Large intestine (tissue), 3 donors: ENCODE measurements around the gene ZNF841. TPM values are rescaled to one million over a fixed set of nuclear protein-coding genes. Genes with fewer than 3 reads are reported as not detected.
A peak's percentile ranks its signal among the peaks of the same experiment; 100 is the strongest.
"Not testable (repeated sequence)": the region's sequence is repeated elsewhere in the genome, so short reads cannot be mapped to it uniquely, and the experiment has no call there.

ENCODE experiments used
- DNase-seq, 2 donors: peaks; one replicate each; pipeline versions ENCODE4 v3.0.0 to v3.0.0-alpha.2; 2013
- H3K27ac ChIP-seq: one replicate; pipeline ENCODE4 v1.5.1; 2013; ENCODE audit warnings: low read length
- H3K27me3 ChIP-seq: 2 replicates; pipeline ENCODE4 v1.6.1; 2013; ENCODE audit warnings: low read length; ENCODE audit not compliant: control insufficient read depth, insufficient read depth
- H3K36me3 ChIP-seq: 2 replicates; pipeline ENCODE4 v1.6.1; 2013; ENCODE audit warnings: low read length; ENCODE audit not compliant: control insufficient read depth, insufficient read depth
- H3K4me1 ChIP-seq: one replicate; pipeline ENCODE4 v1.6.1; 2013; ENCODE audit warnings: low read length; ENCODE audit not compliant: control insufficient read depth, insufficient read depth
- H3K4me3 ChIP-seq: one replicate; pipeline ENCODE4 v1.5.1; 2013; ENCODE audit warnings: low read length
- H3K9me3 ChIP-seq: one replicate; pipeline ENCODE4 v1.6.1; 2013; ENCODE audit warnings: mild to moderate bottlenecking, low read depth, low read length, moderate library complexity; ENCODE audit not compliant: control insufficient read depth
- WGBS: methylation state at CpG from one replicate; pipeline ENCODE4 v1.1.5; 2013; ENCODE audit warnings: low lambda C conversion rate; ENCODE audit not compliant: insufficient coverage; 5-methylcytosine and 5-hydroxymethylcytosine counted together
- polyA plus RNA-seq: library from polyadenylated mRNA; unstranded; fragments of 120-200 nt; gene quantifications from one replicate; pipeline ENCODE4 v1.2.1, GENCODE V29; 2013

The ZNF841 gene
- polyA plus RNA-seq, 1 donor = 24.0 TPM

- Histone ChIP-seq H3K27ac (no peak overlapping the region), H3K36me3 (peaks cover 45% of the 10 kb centered on the region), H3K27me3 (no peaks in the 10 kb centered on the region), H3K4me1 (no peaks in the 10 kb centered on the region), H3K4me3 (no peak overlapping the region), H3K9me3 (peaks cover 56% of the 10 kb centered on the region)
- 100% methylated on average over 2 of the region's 12 CpGs for WGBS
- DNase-seq = no peak
These were observed 20.0 kb upstream of the ZNF841 start for GRCh38 chr19:52115526-52116053.

GRCh38 chr19:52114691-52115090 lies 19.1 kb upstream of the ZNF841 start:
- Histone ChIP-seq H3K27ac (no peak overlapping the region), H3K27me3 (no peaks in the 10 kb centered on the region), H3K36me3 (peaks cover 39% of the 10 kb centered on the region), H3K4me3 (no peak overlapping the region), H3K4me1 (no peaks in the 10 kb centered on the region), H3K9me3 (peaks cover 56% of the 10 kb centered on the region)
- DNase-seq = no peak
- WGBS = 100% methylated on average over 1 of the region's 5 CpGs

GRCh38 chr19:52112624-52113023 lies 17.1 kb upstream of the ZNF841 start:
- Histone ChIP-seq H3K9me3 (peaks cover 44% of the 10 kb centered on the region), H3K27ac (no peak overlapping the region), H3K4me1 (no peaks in the 10 kb centered on the region), H3K27me3 (no peaks in the 10 kb centered on the region), H3K36me3 (peaks cover 22% of the 10 kb centered on the region), H3K4me3 (no peak overlapping the region)
- no CpG with 5 or more reads among the region's 3 CpGs for WGBS
- no peak for DNase-seq

GRCh38 chr19:52110780-52111179 lies 15.2 kb upstream of the ZNF841 start:
- peaks cover 10% of the 10 kb centered on the region for H3K36me3 ChIP-seq
- DNase-seq = no peak
- no peaks in the 10 kb centered on the region for H3K4me1 ChIP-seq
- H3K27me3 ChIP-seq = no peaks in the 10 kb centered on the region
- peaks cover 38% of the 10 kb centered on the region for H3K9me3 ChIP-seq
- H3K4me3 ChIP-seq = no peak overlapping the region
- H3K27ac ChIP-seq = no peak overlapping the region
- WGBS = 80% methylated on average over 1 of the region's 6 CpGs

- DNase-seq = no peak
- no peaks in the 10 kb centered on the region for H3K27me3 ChIP-seq
- no CpG with 5 or more reads among the region's 1 CpG for WGBS
- no peaks in the 10 kb centered on the region for H3K4me1 ChIP-seq
- no peak overlapping the region for H3K4me3 ChIP-seq
- H3K36me3 ChIP-seq = no peaks in the 10 kb centered on the region
- H3K27ac ChIP-seq = no peak overlapping the region
- peaks cover 16% of the 10 kb centered on the region for H3K9me3 ChIP-seq
These were observed 7.2 kb upstream of the ZNF841 start for GRCh38 chr19:52102782-52103181.

GRCh38 chr19:52101866-52102562 lies 6.4 kb upstream of the ZNF841 start:
- H3K9me3 ChIP-seq = peaks cover 20% of the 10 kb centered on the region
- no peak overlapping the region for H3K27ac ChIP-seq
- no peaks in the 10 kb centered on the region for H3K27me3 ChIP-seq
- no peaks in the 10 kb centered on the region for H3K36me3 ChIP-seq
- WGBS = no CpG with 5 or more reads among the region's 2 CpGs
- no peak overlapping the region for H3K4me3 ChIP-seq
- no peak for DNase-seq
- no peaks in the 10 kb centered on the region for H3K4me1 ChIP-seq

GRCh38 chr19:52099497-52100138 lies 4.1 kb upstream of the ZNF841 start:
- Histone ChIP-seq H3K9me3 (peaks cover 18% of the 10 kb centered on the region), H3K27ac (no peak overlapping the region)

GRCh38 chr19:52096416-52096815 lies 851 bp upstream of the ZNF841 start:
- not testable (repeated sequence) for H3K4me3 ChIP-seq, H3K27me3 ChIP-seq, H3K4me1 ChIP-seq, DNase-seq, H3K27ac ChIP-seq
- WGBS = 86% methylated on average over 1 of the region's 3 CpGs
- Histone ChIP-seq H3K36me3 (peaks cover 14% of the 10 kb centered on the region), H3K9me3 (peaks cover 32% of the 10 kb centered on the region)

More at GRCh38 chr19:52099497-52100138, 4.1 kb upstream of the ZNF841 start:
- H3K27me3 ChIP-seq = no peaks in the 10 kb centered on the region
- H3K4me3 ChIP-seq = no peak overlapping the region
- no CpG with 5 or more reads among the region's 2 CpGs for WGBS
- no peak for DNase-seq
- no peaks in the 10 kb centered on the region for H3K36me3 ChIP-seq
- no peaks in the 10 kb centered on the region for H3K4me1 ChIP-seq

- peaks cover 25% of the 10 kb centered on the region for H3K36me3 ChIP-seq
- H3K27me3 ChIP-seq = no peaks in the 10 kb centered on the region
- peak in 1 of 2 donors; percentile 51 for DNase-seq
- peak overlapping the region; percentile 73 for H3K27ac ChIP-seq
- H3K4me3 ChIP-seq = peak overlapping the region; percentile 82
- 0% methylated on average over 5 of the region's 12 CpGs for WGBS
- no peaks in the 10 kb centered on the region for H3K4me1 ChIP-seq
- peaks cover 45% of the 10 kb centered on the region for H3K9me3 ChIP-seq
These were observed 937 bp downstream of the ZNF841 start for GRCh38 chr19:52094526-52095130.

GRCh38 chr19:52086481-52086880 lies 9.1 kb downstream of the ZNF841 start:
- Histone ChIP-seq H3K4me1 (no peaks in the 10 kb centered on the region), H3K36me3 (peaks cover 61% of the 10 kb centered on the region), H3K27me3 (no peaks in the 10 kb centered on the region), H3K9me3 (peaks cover 47% of the 10 kb centered on the region), H3K4me3 (no peak overlapping the region), H3K27ac (no peak overlapping the region)
- no peak for DNase-seq
